Activated T-helper 17 cell treated with anti-CD3 and anti-CD28 coated beads, Interleukin-2, amount 50 U/mL, for 72 hours (primary cell): ENCODE results near the gene ATPAF1. TPM values are rescaled to one million over a fixed set of nuclear protein-coding genes. Genes with fewer than 3 reads are reported as not detected.
"Not testable (repeated sequence)": the region's sequence is repeated elsewhere in the genome, so short reads cannot be mapped to it uniquely, and the experiment has no call there.

Experiments
- ATAC-seq: fragments of 150-1000 bp; cut with Tn5 transposase; replicated peaks from 2 replicates; pipeline ENCODE4 v1.10.0; 2021; ENCODE audit warnings: mild to moderate bottlenecking, moderate library complexity
- H3K27ac Mint-ChIP-seq: one replicate; pipeline ENCODE4 v1.8.0; 2022; ENCODE audit warnings: mixed read lengths
- H3K27me3 Mint-ChIP-seq: one replicate; pipeline ENCODE4 v1.8.0; 2022; ENCODE audit warnings: mixed read lengths
- H3K36me3 Mint-ChIP-seq: one replicate; pipeline ENCODE4 v1.8.0; 2022; ENCODE audit warnings: low read depth, mild to moderate bottlenecking, mixed read lengths
- H3K4me1 Mint-ChIP-seq: one replicate; pipeline ENCODE4 v1.8.0; 2022; ENCODE audit warnings: mixed read lengths
- H3K4me3 Mint-ChIP-seq: one replicate; pipeline ENCODE4 v1.8.0; 2022; ENCODE audit warnings: mild to moderate bottlenecking, mixed read lengths
- H3K9me3 Mint-ChIP-seq: one replicate; pipeline ENCODE4 v1.8.0; 2022; ENCODE audit warnings: mixed read lengths
- total RNA-seq, 2 donors: library from RNA; stranded (reverse); gene quantifications; one replicate each; pipeline ENCODE4 v1.2.3, GENCODE V29; 2022

The ATPAF1 gene
- 10 to 100 TPM; 33.4 to 42.6 TPM for total RNA-seq

GRCh38 chr1:46667782-46668760, at the start of gene ATPAF1:
Gene ATPAF1 (minus strand): TSS chr1:46668364. CDS start chr1:46668322, 42 bp downstream.
- peaks cover 15% of the 10 kb centered on the region for H3K4me1 Mint-ChIP-seq
- H3K27ac Mint-ChIP-seq = peak within 1 kb of the TSS; percentile 70
- ATAC-seq = peak; percentile 92
- no peaks in the 10 kb centered on the region for H3K9me3 Mint-ChIP-seq
- H3K36me3 Mint-ChIP-seq = peaks cover 28% of the 10 kb centered on the region
- H3K4me3 Mint-ChIP-seq = no peak within 1 kb of the TSS
- H3K27me3 Mint-ChIP-seq = no peaks in the 10 kb centered on the region

- Mint-ChIP-seq H3K36me3 (peaks cover 53% of the 10 kb centered on the region), H3K27me3 (no peaks in the 10 kb centered on the region)
Measured at GRCh38 chr1:46717654-46718053, 49.5 kb upstream of the ATPAF1 start.

GRCh38 chr1:46714976-46715375, 46.8 kb upstream of the ATPAF1 start:
- no peak overlapping the region for H3K4me3 Mint-ChIP-seq
- H3K9me3 Mint-ChIP-seq = no peaks in the 10 kb centered on the region
- ATAC-seq = no peak
- H3K27me3 Mint-ChIP-seq = no peaks in the 10 kb centered on the region
- peaks cover 31% of the 10 kb centered on the region for H3K4me1 Mint-ChIP-seq
- H3K36me3 Mint-ChIP-seq = peaks cover 78% of the 10 kb centered on the region
- peak overlapping the region; percentile 17 for H3K27ac Mint-ChIP-seq

More at GRCh38 chr1:46717654-46718053, 49.5 kb upstream of the ATPAF1 start:
- H3K27ac Mint-ChIP-seq = peak overlapping the region; percentile 48
- H3K4me1 Mint-ChIP-seq = peaks cover 35% of the 10 kb centered on the region
- H3K4me3 Mint-ChIP-seq = peak overlapping the region; percentile 85
- ATAC-seq = no peak
- H3K9me3 Mint-ChIP-seq = peaks cover 3% of the 10 kb centered on the region

GRCh38 chr1:46708121-46708520, 40.0 kb upstream of the ATPAF1 start:
- H3K9me3 Mint-ChIP-seq = no peaks in the 10 kb centered on the region
- H3K27me3 Mint-ChIP-seq = no peaks in the 10 kb centered on the region
- no peak for ATAC-seq
- H3K36me3 Mint-ChIP-seq = peaks cover 93% of the 10 kb centered on the region
- H3K27ac Mint-ChIP-seq = peak overlapping the region; percentile 68
- no peak overlapping the region for H3K4me3 Mint-ChIP-seq
- H3K4me1 Mint-ChIP-seq = peaks cover 15% of the 10 kb centered on the region

- peaks cover 22% of the 10 kb centered on the region for H3K4me1 Mint-ChIP-seq
- H3K9me3 Mint-ChIP-seq = no peaks in the 10 kb centered on the region
- H3K27me3 Mint-ChIP-seq = no peaks in the 10 kb centered on the region
- no peak overlapping the region for H3K27ac Mint-ChIP-seq
- no peak overlapping the region for H3K4me3 Mint-ChIP-seq
- H3K36me3 Mint-ChIP-seq = peaks cover 98% of the 10 kb centered on the region
- ATAC-seq = peak; percentile 43
Measured at GRCh38 chr1:46705408-46705807, 37.2 kb upstream of the ATPAF1 start.

GRCh38 chr1:46703927-46704641, 35.9 kb upstream of the ATPAF1 start:
- Mint-ChIP-seq H3K27me3 (no peaks in the 10 kb centered on the region), H3K36me3 (peaks cover 86% of the 10 kb centered on the region), H3K27ac (peak overlapping the region; percentile 68), H3K9me3 (no peaks in the 10 kb centered on the region), H3K4me3 (no peak overlapping the region), H3K4me1 (peaks cover 17% of the 10 kb centered on the region)
- no peak for ATAC-seq

- Mint-ChIP-seq H3K27me3 (no peaks in the 10 kb centered on the region), H3K4me3 (no peak overlapping the region), H3K9me3 (no peaks in the 10 kb centered on the region), H3K36me3 (peaks cover 87% of the 10 kb centered on the region), H3K27ac (peak overlapping the region; percentile 48), H3K4me1 (peaks cover 16% of the 10 kb centered on the region)
- peak; percentile 51 for ATAC-seq
Measured at GRCh38 chr1:46699666-46700065, 31.5 kb upstream of the ATPAF1 start.

GRCh38 chr1:46697053-46697452, 28.9 kb upstream of the ATPAF1 start:
- H3K36me3 Mint-ChIP-seq = peaks cover 88% of the 10 kb centered on the region
- H3K4me1 Mint-ChIP-seq = peaks cover 13% of the 10 kb centered on the region
- H3K27ac Mint-ChIP-seq = no peak overlapping the region
- no peaks in the 10 kb centered on the region for H3K9me3 Mint-ChIP-seq
- no peaks in the 10 kb centered on the region for H3K27me3 Mint-ChIP-seq
- no peak for ATAC-seq
- H3K4me3 Mint-ChIP-seq = no peak overlapping the region

GRCh38 chr1:46694676-46695075, 26.5 kb upstream of the ATPAF1 start:
- not testable (repeated sequence) for H3K9me3 Mint-ChIP-seq, H3K27ac Mint-ChIP-seq, H3K27me3 Mint-ChIP-seq, H3K4me3 Mint-ChIP-seq, H3K4me1 Mint-ChIP-seq, ATAC-seq
- peaks cover 96% of the 10 kb centered on the region for H3K36me3 Mint-ChIP-seq

GRCh38 chr1:46692811-46693770, 24.9 kb upstream of the ATPAF1 start:
- H3K4me1 Mint-ChIP-seq = peaks cover 3% of the 10 kb centered on the region
- H3K36me3 Mint-ChIP-seq = peaks cover 100% of the 10 kb centered on the region
- no peaks in the 10 kb centered on the region for H3K9me3 Mint-ChIP-seq
- no peak overlapping the region for H3K4me3 Mint-ChIP-seq
- no peak for ATAC-seq
- no peak overlapping the region for H3K27ac Mint-ChIP-seq
- no peaks in the 10 kb centered on the region for H3K27me3 Mint-ChIP-seq

- no peak overlapping the region for H3K27ac Mint-ChIP-seq
- ATAC-seq = no peak
- H3K4me3 Mint-ChIP-seq = no peak overlapping the region
- H3K36me3 Mint-ChIP-seq = peaks cover 100% of the 10 kb centered on the region
- no peaks in the 10 kb centered on the region for H3K9me3 Mint-ChIP-seq
- peaks cover 3% of the 10 kb centered on the region for H3K4me1 Mint-ChIP-seq
- H3K27me3 Mint-ChIP-seq = no peaks in the 10 kb centered on the region
Measured at GRCh38 chr1:46691997-46692790, 24.0 kb upstream of the ATPAF1 start.

- ATAC-seq = no peak
- Mint-ChIP-seq H3K36me3 (peaks cover 100% of the 10 kb centered on the region), H3K9me3 (no peaks in the 10 kb centered on the region), H3K27me3 (no peaks in the 10 kb centered on the region), H3K27ac (no peak overlapping the region), H3K4me1 (peaks cover 3% of the 10 kb centered on the region), H3K4me3 (no peak overlapping the region)
Measured at GRCh38 chr1:46690931-46691421, 22.8 kb upstream of the ATPAF1 start.

GRCh38 chr1:46689897-46690296, 21.7 kb upstream of the ATPAF1 start:
- peaks cover 100% of the 10 kb centered on the region for H3K36me3 Mint-ChIP-seq
- no peaks in the 10 kb centered on the region for H3K9me3 Mint-ChIP-seq
- peaks cover 3% of the 10 kb centered on the region for H3K4me1 Mint-ChIP-seq

More at GRCh38 chr1:46689897-46690296, 21.7 kb upstream of the ATPAF1 start:
- Mint-ChIP-seq H3K27ac (peak overlapping the region; percentile 79), H3K4me3 (no peak overlapping the region), H3K27me3 (no peaks in the 10 kb centered on the region)
- ATAC-seq = peak; percentile 34
